Activated effector memory CD4-positive, alpha-beta T cell treated with anti-CD3 and anti-CD28 coated beads, Interleukin-2, amount 50 U/mL, for 16 hours (primary cell): ENCODE data around the gene IL17B.

Experiments used
- DNase-seq: peaks from one replicate; pipeline ENCODE4 v3.0.0-alpha.2; 2020

Gene IL17B

DNA sequence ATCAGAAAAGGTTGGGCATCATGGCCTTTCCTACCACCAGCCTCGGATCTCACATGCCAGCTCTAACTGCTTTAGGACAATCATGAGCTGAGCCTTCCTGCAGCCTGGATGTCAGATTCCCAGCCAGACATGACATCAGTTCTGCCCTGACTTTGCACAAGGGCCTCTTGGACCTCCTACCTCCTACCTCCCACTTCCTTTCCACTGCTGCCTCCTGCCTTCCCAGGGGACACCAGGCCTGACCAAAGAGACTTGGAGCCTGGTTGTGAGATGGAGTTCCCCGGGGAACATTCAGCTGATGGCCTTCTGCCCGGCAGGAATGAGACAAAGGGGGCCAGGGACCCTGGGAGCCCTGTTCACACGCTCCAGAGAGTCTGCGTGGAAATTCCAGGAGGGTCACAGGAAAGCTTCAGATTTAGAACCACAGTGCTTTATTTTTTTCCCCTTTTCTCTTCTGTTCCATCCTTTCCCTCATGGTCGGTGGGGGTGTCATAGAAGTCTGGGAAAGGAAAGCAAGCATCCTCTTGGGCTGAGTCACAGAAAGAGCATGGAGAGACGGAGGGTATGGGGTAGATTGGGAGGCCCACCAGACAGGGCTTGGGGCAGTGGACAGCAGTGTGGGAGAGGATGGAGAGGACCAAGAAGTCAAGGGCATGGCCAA lies 35.4 kb upstream of the IL17B start:
- no peak for DNase-seq

GRCh38 chr5:149413477-149414210 lies 34.6 kb upstream of the IL17B start:
- DNase-seq: no peak

- no peak for DNase-seq
Observed at GRCh38 chr5:149412783-149413476, 33.8 kb upstream of the IL17B start.

GRCh38 chr5:149411738-149412519 lies 32.8 kb upstream of the IL17B start:
- DNase-seq: no peak

GRCh38 chr5:149410721-149411432 lies 31.8 kb upstream of the IL17B start:
- DNase-seq: no peak

DNA sequence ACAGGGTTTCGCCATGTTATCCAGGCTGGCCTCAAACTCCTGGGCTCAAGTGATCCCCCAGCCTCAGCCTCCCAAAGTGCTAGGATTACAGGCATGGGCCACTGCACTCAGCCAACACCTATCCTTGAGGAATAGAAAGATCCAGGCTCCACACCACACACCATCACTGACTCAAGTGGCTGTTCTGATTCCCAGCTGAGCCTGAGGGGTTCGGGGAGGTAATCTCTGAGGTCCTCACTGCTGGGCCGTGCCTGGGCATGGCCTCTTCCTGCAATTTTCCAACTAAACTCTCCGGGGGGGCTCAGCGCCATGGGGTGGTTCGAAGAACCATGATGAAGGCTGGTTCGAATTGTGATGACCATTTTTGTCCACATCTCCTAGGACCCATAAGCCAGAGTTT lies 31.0 kb upstream of the IL17B start:
- no peak for DNase-seq

DNA sequence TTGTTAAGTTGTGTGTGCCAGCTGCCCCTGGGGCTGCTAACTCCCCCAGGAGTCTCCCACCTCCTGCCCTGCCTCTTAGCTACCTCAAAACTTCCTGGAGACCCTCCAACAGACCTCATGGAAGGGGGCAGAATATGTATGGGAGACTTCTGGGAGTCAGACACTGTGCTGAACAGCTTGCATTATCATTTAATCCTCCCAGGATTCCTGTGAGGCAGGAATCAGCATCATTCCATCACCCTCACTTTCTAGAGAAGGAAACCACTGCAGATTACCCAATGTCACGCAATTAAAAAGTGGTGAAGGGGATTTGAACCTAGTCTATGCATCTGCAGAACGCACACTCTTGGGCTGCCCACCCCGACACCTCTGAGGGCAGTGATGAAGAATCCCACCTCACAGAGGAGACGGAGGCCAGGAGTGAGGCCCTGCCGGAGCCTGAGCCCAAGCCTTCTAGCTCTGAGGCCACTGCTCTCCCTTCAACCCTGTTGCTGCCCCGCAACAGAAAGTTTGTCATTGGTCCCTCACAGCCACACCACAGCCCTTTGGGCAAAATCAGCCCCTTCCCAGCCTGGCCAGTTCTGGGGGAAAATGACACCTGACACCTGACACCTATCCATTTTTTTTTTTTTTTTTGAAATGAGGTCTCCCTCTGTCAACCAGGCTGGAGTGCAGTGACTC lies 30.3 kb upstream of the IL17B start:
- no peak for DNase-seq

DNA sequence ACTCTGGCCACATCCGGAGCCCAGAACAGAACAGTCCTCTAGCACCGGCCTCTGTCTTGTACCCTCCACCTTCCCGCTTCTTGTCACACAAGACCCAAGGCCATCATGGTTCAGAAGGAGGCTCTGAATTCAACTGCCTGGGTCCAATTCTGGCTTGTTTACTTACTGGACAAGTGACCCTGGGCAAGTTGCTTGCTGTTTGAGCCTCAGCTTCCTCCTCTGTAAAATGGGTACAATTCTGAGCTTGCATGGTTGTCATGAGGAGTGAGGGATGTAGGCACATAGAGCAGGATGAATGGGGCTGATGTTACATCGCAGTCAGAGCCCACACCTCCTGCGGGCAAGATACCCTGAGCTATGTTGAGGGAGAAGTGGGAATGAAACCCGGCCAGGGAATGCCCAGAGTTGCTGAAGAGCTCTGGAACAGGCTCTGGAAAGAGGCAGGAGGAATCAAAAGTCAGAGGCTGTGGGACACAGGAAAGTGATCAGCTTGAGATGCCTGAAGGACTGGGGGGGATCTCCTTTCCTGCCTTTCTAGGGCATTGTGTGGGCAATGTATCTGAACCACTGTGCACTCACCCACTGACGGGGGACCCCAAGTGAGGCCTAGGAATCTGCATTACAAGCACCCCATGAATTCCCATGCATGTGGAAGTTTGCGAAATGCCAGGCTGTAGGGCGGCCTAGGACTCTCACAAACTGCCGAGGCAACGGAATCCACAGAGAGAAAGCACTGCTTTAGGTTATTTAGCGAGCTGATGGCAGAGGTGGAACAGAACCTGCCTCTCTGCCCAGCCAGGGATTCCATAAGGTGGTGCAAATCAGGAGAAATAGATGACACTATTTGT lies 29.4 kb upstream of the IL17B start:
- no peak for DNase-seq

DNA sequence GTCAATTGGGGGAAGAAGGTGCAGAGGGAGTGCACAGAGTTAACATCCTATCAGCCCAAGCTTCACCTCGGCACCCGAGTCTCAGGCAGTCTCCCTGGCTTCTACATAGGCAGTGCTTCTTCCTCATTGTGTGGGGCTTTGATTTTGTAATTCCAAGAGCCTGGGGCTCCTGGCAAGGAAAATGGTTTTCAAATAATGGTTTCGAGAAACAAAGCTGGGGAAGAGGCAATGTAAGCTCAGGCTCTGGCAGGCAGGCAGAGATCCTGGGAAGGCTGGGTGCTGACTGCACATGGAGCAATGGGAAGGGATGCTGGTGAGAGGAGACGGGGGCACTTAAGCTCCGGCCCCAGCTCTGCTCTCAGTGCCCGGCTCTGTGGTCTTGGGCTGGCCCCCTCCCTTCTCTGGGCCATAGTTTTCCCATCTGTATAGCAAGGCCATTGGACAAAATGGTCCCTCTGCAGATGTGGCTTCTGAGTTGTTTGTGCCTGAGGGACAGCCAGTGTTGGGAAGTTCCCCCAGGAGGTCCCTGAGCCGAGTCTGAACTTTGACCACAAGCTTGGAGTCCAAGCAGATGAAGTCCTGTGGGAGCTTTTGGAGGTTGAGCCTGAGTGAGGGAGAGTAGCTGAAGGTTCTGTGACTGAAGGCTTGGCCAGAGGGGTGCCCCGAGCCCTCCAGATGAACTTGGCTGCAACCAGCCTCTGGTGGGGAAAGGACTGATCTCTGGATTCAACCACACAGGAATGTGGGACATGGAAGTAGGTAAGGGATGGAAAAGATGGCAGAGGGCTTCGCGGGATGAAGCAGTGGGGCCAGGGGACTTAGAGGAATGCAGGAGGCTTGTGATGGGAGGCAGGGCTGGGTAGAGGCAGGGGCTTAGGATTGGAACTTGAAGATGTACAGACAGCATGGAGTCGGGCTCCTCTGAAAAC lies 28.5 kb upstream of the IL17B start:
- no peak for DNase-seq

- no peak for DNase-seq
Observed at GRCh38 chr5:149406979-149407306, 27.9 kb upstream of the IL17B start.

DNA sequence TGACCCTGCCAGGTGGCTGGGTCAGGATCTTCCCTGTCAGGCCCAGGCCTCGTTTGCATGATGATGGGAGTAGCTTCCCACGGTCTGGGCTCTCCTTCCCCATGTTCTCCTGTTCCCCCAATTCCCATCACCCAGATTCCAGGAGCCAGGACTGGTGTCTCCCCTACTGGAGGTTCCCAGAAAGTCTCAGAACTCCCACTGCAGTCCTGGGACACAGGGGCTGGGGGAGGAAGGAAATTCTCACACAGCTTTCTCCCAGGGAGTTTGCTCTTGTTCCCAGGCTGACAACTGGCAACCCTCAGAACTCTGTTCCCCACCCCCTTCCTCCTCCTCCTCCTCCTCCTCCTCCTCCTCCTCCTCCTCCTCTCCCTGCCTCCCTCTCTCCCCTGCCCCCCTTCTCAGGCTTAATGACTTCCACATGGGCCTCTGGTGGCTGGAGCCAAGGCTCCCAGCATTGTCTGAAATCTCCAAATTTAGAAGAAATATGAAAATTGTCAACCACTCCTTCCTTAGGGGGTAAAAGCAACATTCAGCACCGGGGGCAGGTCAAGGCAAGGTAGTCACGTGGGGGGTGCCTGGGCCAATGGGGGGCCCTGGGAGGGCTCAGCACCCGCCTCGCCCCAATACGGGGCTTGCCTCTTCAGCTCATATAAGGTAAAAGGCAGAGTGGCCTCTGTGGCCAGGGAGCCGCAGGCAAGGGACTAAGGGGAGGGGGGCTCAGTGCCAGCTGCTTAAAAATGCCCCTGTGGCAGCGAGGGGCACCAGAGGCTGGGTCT lies 27.3 kb upstream of the IL17B start:
- no peak for DNase-seq

DNA sequence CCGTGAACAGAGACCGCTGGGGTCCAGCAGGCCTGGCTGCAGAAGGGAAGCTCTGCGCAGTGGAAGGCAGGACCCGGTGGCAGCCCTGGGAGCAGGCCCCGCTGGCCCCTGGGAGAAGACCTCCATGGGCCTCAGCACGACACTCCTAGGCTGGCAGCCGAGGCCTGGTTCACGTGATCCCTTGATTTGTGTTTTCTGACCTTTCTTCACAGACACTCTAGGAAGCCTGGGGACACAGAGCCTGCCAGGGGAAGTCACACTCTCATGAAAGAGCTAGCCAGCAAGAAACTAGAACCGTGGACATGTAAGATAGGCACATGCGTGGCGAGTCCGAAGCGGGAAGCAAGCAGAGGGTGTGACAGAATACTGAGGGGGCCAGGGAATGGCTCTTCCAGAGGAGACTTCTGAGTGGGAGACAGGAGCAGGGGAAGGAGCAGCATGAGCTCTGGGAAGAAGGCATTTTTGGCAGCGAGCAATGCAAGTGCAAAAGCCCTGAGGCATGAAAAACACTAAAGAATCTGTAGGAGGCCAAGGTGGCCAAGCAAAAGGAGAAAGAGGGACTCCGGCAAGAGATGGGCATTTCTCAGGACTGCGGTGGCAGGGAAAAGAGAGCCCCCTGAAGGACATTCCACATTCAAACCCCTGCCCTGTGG lies 26.6 kb upstream of the IL17B start:
- no peak for DNase-seq

DNA sequence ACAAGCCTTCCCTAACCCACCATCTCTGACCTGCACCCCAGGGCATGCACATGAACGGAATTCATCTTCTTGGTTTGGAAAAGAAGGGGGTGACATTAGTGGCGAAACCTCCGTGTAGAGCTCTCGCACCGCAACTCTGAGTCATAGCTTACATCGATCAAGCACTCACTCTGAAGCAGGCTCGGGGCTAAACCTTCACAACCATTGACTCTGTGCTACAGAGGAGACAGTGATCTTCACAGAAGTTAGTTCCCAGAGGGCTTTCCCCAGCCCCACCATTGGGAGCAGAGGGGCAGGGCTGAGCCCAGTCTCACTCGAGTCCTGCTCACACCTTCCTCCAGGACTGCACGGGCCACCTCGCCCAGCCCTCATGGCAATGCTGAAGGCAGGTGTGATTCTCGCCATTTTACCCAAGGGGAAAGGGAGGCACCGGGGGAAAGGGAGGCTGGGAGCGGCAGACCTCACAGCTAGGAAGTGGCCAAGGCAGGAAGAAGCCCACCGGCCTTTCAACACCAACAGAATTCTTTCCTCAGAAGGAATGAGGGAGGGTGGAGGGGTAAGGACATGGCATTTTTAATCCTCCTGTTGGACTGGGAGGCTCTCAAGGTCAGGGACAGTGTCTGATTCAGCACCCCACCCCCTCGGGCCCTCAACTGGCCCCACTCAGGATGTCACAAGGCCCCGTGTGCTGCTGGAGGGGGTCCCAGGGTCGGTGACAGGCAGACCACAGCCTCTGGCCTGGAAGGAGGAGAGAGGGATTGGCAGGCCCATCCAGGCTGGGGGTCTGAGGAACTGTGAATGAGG lies 25.9 kb upstream of the IL17B start:
- no peak for DNase-seq

DNA sequence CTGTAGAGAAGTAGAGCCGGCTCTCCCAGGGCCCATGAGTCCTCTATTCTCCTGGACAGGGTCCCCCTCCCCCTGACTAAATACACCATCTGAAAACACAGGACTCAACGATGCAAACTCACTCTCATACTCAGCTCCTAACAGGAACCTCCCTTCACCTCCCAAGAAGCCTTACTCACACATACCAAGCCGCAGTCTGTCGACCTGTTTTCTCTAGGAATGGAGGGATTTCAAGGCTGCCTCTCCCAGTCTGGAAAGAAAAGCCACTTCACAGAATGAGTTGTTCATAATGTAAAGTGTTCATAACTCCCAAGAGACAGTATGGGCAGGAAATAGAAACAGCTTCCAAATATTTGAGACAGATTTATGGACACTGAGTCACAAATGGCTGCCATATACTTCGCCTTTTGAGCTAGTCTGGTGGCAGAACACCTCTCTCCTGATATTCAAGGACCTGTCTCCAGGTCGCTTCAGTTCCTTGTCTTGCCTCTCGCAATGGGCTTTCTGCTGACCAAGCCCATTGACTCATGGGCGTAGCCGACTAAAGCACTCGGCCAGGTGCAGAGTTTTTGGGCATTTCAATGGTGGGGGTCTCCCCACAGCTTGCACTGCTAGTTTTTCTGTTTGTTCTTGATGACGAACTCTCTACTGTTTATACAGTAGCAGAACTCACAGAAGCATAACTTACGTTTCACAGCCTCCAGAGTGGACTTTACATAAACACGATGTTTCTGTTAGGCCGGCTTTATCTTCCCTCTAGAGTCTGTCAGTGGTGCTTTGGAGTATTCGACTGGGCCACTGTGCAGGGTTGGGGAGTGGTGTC lies 25.0 kb upstream of the IL17B start:
- no peak for DNase-seq

GRCh38 chr5:149402291-149402690 lies 23.2 kb upstream of the IL17B start:
- no peak for DNase-seq

DNA sequence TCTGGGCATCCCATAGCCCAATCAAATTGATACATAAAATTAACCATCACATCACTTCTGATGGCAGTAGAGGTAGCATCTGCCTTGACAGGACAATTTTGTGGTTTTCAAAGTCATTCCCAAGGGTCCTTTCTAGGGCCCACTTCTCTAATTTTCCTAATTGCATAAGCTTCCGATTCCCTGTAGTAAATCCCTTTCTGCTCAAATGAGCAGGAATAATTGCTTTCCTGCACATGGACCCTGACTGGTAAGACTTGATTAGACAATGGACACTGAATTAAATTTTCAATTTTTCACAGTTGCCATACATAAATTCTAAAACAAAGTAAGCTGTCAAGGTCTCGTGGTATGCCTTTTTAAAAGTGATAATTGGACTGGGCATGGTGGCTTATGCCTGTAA lies 22.0 kb upstream of the IL17B start:
- DNase-seq: no peak

DNA sequence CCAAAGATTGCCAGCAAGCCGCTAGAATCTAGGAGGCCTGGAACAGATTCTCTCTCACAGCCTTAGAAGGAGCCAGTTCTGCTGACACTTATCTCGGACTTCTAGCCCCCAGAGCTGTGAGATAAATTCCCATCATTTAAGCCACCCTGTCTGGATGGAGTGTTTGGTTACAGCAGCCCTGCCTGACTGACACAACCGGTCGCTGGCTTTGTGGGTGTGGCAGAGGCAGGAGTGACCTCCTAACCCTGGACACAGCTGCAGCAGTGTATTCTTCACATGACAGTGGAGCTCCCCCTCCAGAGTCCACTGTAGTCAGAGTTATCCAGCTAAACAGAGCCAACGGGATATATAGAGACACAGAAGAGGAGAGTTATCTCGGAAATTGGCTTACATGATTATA lies 21.2 kb upstream of the IL17B start:
- no peak for DNase-seq
